Tibial artery (tissue), 4 donors: ENCODE results near the gene SHC4.

Source experiments
- DNase-seq, 2 donors: peaks; one replicate each; pipeline ENCODE4 v3.0.0-alpha.2; 2019
- H3K27ac ChIP-seq, 2 donors: fragments of 200-600 bp; sonication (generic) in 1 of 2; 1 replicate in 1 of 2; 2 replicates in 1 of 2; pipeline ENCODE4 v1.5.1; 2018 to 2019; ENCODE audit warnings: mild to moderate bottlenecking in 1 of 2
- H3K27me3 ChIP-seq, 2 donors: fragments of 200-600 bp; sonication (generic) in 1 of 2; one replicate each; pipeline versions ENCODE4 v1.5.1 to v1.6.0; 2016 to 2019
- H3K36me3 ChIP-seq, 3 donors: fragments of 200-600 bp; sonication (generic) in 2 of 3; one replicate each; pipeline ENCODE4 v1.5.1; 2016 to 2019; ENCODE audit warnings: mild to moderate bottlenecking in 2 of 3
- H3K4me1 ChIP-seq, 4 donors: fragments of 200-600 bp; sonication (generic) in 2 of 4; 1 replicate in 3 of 4; 2 replicates in 1 of 4; pipeline ENCODE4 v1.5.1; 2016 to 2019
- H3K4me3 ChIP-seq, 2 donors: fragments of 200-600 bp; sonication (generic) in 1 of 2; 1 replicate in 1 of 2; 2 replicates in 1 of 2; pipeline ENCODE4 v1.5.1; 2018 to 2019; ENCODE audit warnings: mild to moderate bottlenecking in 2 of 2
- H3K9me3 ChIP-seq, 3 donors: fragments of 200-600 bp; sonication (generic) in 1 of 3; one replicate each; pipeline ENCODE4 v1.5.1; 2016 to 2019
- intact Hi-C: fragments of 100-400 bp; cut with DNase I; formaldehyde crosslinking; loops from one replicate; pipeline ENCODE4 v1.15.0; 2023; ENCODE audit warnings: low total_unique reads
- TF ChIP-seq, protein P1 (sequence below), 2 experiments: fragments of 200-600 bp in 1 of 2; fragments of 450-650 bp in 1 of 2; IDR thresholded peaks; one replicate each; pipeline ENCODE4 v1.5.1; 2017 to 2019; ENCODE audit warnings: antibody characterized with exemption in 2 of 2, mild to moderate bottlenecking in 1 of 2, moderate library complexity in 1 of 2

Gene SHC4

DNA sequence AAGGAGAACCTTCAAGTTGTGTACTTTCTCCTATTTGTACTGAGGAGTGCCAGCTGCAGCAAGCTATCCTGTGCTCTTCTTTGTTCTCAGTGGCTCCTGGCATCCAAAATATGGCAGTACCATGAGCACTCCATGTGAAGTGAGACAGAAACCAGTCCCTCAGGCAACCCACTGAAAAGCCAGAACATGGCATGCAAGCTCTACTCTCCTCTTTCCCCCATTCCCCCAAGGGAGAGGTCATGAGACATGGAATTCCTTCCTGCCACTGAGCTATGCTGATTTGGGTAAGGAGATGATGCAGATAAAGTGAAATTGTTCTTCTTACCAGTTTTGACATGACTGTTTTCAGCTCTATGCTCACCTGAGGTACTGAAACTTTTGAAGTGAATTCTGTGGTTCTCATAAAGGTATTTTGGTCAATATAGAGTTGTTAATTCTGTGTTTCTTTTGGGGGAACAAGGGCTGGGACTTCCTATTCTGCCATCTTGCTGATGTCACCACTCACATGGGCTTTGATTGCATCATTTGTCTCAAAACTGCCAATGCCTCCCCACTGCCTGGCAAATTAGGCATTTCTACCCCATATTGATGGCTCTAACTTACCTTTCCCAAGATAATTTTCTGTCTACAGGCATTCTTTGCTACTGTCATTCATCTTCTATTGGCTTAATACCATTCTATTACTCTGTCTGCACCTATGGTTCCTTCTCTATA lies 130.0 kb downstream of the SHC4 start:
- TF ChIP-seq, protein P1, sequence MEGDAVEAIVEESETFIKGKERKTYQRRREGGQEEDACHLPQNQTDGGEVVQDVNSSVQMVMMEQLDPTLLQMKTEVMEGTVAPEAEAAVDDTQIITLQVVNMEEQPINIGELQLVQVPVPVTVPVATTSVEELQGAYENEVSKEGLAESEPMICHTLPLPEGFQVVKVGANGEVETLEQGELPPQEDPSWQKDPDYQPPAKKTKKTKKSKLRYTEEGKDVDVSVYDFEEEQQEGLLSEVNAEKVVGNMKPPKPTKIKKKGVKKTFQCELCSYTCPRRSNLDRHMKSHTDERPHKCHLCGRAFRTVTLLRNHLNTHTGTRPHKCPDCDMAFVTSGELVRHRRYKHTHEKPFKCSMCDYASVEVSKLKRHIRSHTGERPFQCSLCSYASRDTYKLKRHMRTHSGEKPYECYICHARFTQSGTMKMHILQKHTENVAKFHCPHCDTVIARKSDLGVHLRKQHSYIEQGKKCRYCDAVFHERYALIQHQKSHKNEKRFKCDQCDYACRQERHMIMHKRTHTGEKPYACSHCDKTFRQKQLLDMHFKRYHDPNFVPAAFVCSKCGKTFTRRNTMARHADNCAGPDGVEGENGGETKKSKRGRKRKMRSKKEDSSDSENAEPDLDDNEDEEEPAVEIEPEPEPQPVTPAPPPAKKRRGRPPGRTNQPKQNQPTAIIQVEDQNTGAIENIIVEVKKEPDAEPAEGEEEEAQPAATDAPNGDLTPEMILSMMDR (IDR thresholded peaks at IDR 0.05), result no peak
- H3K27me3 ChIP-seq, result no peaks in the 10 kb centered on the region
- no peaks in the 10 kb centered on the region for H3K9me3 ChIP-seq
- no peaks in the 10 kb centered on the region for H3K4me1 ChIP-seq
- no peak for DNase-seq
- H3K4me3 ChIP-seq, result no peak overlapping the region
- peaks cover 9 to 24% (median 14%) of the 10 kb centered on the region in 3 donors for H3K36me3 ChIP-seq
- no peak overlapping the region for H3K27ac ChIP-seq
- intact Hi-C loops, result no loop called here

DNA sequence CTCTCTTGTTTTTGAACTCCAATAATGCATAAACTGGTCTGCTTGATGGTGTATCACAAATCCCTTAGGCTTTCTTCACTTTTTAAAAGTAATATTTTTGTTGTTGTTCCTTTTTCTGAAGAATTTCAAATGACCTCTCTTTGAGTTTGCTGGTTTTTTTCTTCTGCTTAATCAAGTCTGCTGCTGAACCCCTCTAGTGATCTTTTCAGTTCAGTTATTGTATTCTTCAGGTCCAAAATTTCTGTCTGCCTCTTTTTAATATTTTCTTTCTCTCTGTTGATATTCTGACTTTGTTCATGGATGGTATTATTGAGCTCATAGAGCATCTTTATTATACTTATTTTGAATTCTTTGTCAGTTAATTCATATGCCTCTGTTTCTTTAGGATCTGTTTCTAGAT lies 131.1 kb downstream of the SHC4 start:
- Histone ChIP-seq H3K4me1 (no peaks in the 10 kb centered on the region), H3K27me3 (no peaks in the 10 kb centered on the region), H3K4me3 (no peak overlapping the region), H3K36me3 (peaks cover 9 to 24% (median 14%) of the 10 kb centered on the region in 3 donors), H3K27ac (no peak overlapping the region), H3K9me3 (no peaks in the 10 kb centered on the region)
- TF ChIP-seq, protein P1 (IDR thresholded peaks at IDR 0.05), result no peak
- DNase-seq, result no peak
- intact Hi-C loops, result no loop called here

GRCh38 chr15:48828906-48829305 lies 134.8 kb downstream of the SHC4 start:
- intact Hi-C loops, result no loop called here
- Histone ChIP-seq H3K9me3 (no peaks in the 10 kb centered on the region), H3K27me3 (no peaks in the 10 kb centered on the region), H3K36me3 (peaks cover 9 to 24% (median 11%) of the 10 kb centered on the region in 3 donors), H3K27ac (no peak overlapping the region), H3K4me3 (no peak overlapping the region), H3K4me1 (no peaks in the 10 kb centered on the region)
- DNase-seq, result no peak
- TF ChIP-seq, protein P1 (IDR thresholded peaks at IDR 0.05), result no peak

GRCh38 chr15:48828471-48828870 lies 135.2 kb downstream of the SHC4 start:
- TF ChIP-seq, protein P1 (IDR thresholded peaks at IDR 0.05), result no peak
- intact Hi-C loops, result no loop called here
- Histone ChIP-seq H3K36me3 (peaks cover 4 to 20% (median 7%) of the 10 kb centered on the region in 3 donors), H3K9me3 (no peaks in the 10 kb centered on the region), H3K27me3 (no peaks in the 10 kb centered on the region), H3K4me3 (no peak overlapping the region), H3K27ac (no peak overlapping the region), H3K4me1 (no peaks in the 10 kb centered on the region)
- no peak for DNase-seq

DNA sequence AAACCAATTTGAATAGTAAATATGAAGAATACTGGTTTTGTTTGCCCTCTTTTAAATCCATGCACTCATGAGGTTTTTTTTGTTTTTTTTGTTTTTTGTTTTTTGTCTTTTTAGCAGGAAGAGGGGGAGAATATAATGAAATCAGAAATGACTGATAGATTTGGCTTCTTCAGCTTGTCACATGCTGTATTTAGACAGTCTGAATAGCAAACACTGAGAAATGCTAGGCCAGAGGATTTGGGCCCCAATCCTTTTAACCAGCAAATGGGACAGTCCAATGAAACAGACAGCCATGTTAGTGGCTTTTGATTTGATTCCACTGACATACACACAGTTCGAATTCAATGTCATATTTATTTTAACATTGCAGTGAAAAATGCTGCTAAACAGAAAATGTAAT lies 138.6 kb downstream of the SHC4 start:
- Histone ChIP-seq H3K9me3 (no peaks in the 10 kb centered on the region), H3K4me1 (no peaks in the 10 kb centered on the region), H3K27me3 (no peaks in the 10 kb centered on the region), H3K27ac (no peak overlapping the region), H3K4me3 (no peak overlapping the region), H3K36me3 (peaks cover 0 to 6% (median 4%) of the 10 kb centered on the region in 3 donors)
- TF ChIP-seq, protein P1 (IDR thresholded peaks at IDR 0.05), result no peak
- DNase-seq, result no peak
- intact Hi-C loops, result no loop called here
